NCI-H345 treated with DMSO at 0.1 percent for 48 hours (cell line): ENCODE measurements around the gene HARBI1.

Experiments used
- DNase-seq: peaks from one replicate; lab custom pipeline; 2025; ENCODE audit not compliant: unreplicated experiment; lab: John Stamatoyannopoulos, UW

HARBI1 gene

DNA sequence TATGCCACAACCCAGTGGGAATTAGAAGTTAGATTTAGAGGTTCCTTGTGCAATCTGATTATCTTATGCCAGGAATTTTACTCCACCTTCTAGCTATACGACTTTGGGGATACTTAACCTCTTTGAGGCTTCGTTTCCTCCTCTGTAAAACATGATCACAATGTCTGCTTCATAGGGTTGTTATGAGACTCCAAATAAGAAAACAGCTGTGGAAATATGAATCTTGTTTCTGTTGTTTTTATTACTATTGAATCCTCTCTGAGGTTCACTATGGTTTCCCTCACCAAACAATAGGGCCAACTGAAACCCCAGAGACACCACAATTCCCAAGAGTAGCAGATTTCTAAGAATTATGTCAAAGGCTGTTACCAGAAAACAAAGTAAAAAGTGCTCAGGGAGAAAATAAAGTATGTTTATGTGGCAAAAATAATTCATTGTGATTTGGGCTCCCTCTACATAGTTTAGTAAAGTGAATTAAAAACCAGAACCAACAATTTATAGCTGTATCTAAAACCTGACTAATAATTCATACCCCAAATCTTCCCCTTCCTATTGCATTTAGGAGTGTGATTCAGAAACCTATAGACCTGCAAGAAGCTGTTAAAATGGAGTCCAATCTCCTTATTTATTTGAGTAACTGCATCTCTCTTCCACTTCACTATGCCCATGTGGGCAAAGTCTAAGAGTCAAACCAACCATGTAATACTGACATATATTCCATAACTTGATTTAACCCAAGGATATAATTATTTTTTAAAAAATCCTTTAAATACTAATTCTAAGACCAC is 61.6 kb downstream of the HARBI1 start:
- DNase-seq = no peak

DNA sequence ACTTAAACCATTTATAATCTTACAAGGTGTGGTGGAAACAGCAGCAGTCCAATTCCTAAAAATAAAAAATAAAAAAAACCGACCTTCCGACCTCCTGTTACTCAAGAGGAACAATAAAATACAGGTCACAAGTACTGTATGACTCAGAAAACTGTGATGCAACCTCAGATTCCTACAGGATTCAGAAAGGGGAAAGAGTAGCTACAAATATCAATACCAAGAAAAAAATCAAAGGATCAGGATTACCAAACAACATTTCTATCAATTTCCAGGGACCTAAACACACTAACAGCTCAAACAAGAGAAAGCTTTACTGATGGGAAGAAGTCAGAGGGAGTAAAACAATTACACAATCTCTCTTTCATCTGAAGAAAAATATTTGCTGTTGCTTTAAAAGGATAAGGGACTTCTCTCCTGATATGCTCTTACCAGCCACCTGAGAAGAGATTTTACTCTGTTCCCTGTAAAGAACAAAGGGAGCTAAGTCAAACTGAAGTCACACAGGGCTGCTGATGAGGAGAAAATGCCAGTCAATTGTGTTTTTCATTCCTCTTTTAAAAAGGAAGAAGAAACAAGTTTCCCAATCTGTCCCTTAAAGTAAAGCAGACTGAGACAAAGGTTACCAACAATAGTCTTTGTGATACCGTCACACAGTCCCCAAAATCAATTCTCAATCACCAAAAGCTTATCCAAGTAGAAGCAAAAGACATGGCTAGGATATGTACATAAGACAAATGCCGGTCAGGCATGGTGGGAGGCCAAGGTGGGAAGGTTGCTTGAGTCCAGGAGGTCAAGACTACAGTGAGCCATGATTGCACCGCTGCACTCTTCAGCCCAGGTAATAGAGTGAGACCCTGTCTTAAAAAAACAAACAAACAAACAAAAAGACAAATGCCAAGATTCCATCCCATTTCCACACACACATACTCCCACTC is 62.5 kb downstream of the HARBI1 start:
- DNase-seq = no peak

DNA sequence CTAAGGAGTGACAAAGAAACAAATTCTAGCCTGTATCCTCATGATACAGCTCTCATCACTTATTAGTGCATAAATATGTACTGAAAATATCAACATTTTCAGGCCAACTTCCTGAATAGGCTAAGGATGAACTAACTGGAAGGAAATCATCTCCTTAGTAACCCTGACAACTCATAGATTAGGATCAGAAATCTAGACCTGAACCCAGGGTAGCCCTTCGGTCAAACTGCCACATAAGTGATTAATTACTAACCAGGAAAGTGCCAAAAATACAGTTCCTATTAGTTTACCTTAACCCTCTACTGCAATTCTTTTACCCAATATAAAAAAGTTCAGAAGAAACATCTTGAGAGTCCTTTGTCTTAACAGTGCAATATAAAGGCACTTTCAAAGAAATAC is 63.2 kb downstream of the HARBI1 start:
- DNase-seq = no peak
